Progenitor cell of endocrine pancreas (in vitro differentiated cells): ENCODE measurements around the gene GFRA1. TPM values are rescaled to one million over a fixed set of nuclear protein-coding genes. Genes with fewer than 3 reads are reported as not detected.

Source experiments
- DNase-seq: peaks from one replicate; pipeline ENCODE4 v3.0.0; 2021; ENCODE audit warnings: low spot score; ENCODE audit not compliant: unreplicated experiment
- H3K27ac Mint-ChIP-seq: 2 replicates; pipeline ENCODE4 v1.8.0; 2021; ENCODE audit warnings: mild to moderate bottlenecking, moderate library complexity, mixed read lengths
- H3K27me3 Mint-ChIP-seq: 2 replicates; pipeline ENCODE4 v1.8.0; 2021; ENCODE audit warnings: mixed read lengths
- H3K36me3 Mint-ChIP-seq: 2 replicates; pipeline ENCODE4 v1.8.0; 2022; ENCODE audit warnings: mixed read lengths; ENCODE audit not compliant: insufficient read depth
- H3K4me1 Mint-ChIP-seq: 2 replicates; pipeline ENCODE4 v1.8.0; 2021; ENCODE audit warnings: low read depth, mixed read lengths
- H3K4me3 Mint-ChIP-seq: 2 replicates; pipeline ENCODE4 v1.8.0; 2021; ENCODE audit warnings: low read depth, mild to moderate bottlenecking, moderate library complexity, mixed read lengths
- H3K9me3 Mint-ChIP-seq: 2 replicates; pipeline ENCODE4 v1.8.0; 2021; ENCODE audit warnings: low read depth, mixed read lengths
- CTCF ChIP-seq: fragments of 200-600 bp; sonication (generic); IDR thresholded peaks from one replicate; pipeline ENCODE4 v1.5.0; 2021; ENCODE audit warnings: antibody characterized with exemption, mild to moderate bottlenecking; ENCODE audit not compliant: unreplicated experiment
- total RNA-seq: library from RNA; stranded (reverse); gene quantifications from 2 replicates; pipeline ENCODE4 v1.2.1, GENCODE V29; 2021

GFRA1 gene
- total RNA-seq, 1 donor from 2014 or later = 8.7 TPM

- DNase-seq = no peak
- Mint-ChIP-seq H3K4me3 (no peak overlapping the region), H3K36me3 (no peaks in the 10 kb centered on the region), H3K4me1 (peaks cover 1% of the 10 kb centered on the region), H3K27me3 (peaks cover 14% of the 10 kb centered on the region), H3K9me3 (no peaks in the 10 kb centered on the region), H3K27ac (no peak overlapping the region)
- no peak for TF ChIP-seq CTCF
Observed at GRCh38 chr10:116049974-116050304, 223.1 kb downstream of the GFRA1 start.

- DNase-seq = no peak
- TF ChIP-seq CTCF = no peak
- Mint-ChIP-seq H3K9me3 (no peaks in the 10 kb centered on the region), H3K27me3 (peaks cover 19% of the 10 kb centered on the region), H3K4me3 (no peak overlapping the region), H3K36me3 (no peaks in the 10 kb centered on the region), H3K4me1 (peaks cover 1% of the 10 kb centered on the region), H3K27ac (no peak overlapping the region)
Observed at GRCh38 chr10:116049158-116049973, 223.6 kb downstream of the GFRA1 start.

DNA sequence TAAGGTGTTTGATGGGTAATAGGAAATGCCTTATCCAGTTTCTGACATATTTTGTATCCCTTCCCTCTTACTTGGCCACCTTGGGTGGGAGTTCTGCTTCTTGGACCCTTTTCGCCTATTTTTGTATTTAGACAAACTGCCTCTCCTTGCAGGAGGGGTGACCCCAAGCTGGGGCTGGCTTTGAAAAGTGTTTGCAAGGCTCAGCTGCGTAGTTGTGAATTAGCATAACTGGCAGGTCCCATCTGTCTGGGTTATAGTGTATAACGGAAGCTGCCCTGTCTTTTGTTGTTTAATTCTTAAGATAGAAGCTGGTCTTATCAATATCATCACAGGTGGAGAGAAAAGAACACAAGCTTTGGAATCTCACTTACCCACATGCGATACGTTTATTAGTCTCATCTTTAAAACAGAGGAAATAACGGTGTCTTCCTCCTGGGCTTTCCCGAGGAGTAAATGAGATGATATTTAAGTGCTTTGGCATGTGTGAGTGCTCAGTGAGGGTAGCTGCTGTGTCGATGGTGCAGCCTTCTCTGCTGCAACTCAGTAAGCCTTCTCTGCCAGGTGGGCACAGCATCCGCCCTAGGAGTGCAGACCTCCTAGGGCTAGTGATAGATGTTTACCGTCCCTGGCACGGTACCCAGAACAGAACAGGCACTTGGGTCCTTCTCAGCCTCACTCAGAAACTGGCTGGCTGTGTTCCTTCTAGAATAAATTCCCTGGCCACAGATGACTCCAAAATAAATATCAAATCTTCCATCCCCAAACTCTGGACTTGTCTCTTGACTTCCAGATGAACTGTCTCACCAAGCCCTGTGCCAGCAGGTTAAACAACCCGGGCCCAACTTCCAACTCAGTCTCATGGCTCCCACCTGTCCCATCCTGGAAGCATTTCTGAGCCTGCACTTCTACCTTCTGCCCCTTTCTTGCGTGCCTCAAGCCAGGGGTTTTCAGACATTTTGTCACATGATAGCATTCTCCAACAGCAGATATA lies 227.3 kb downstream of the GFRA1 start:
- no peak overlapping the region for H3K27ac Mint-ChIP-seq
- no peak overlapping the region for H3K4me3 Mint-ChIP-seq
- DNase-seq = no peak
- H3K27me3 Mint-ChIP-seq = peaks cover 25% of the 10 kb centered on the region
- H3K36me3 Mint-ChIP-seq = no peaks in the 10 kb centered on the region
- TF ChIP-seq CTCF = no peak
- H3K9me3 Mint-ChIP-seq = no peaks in the 10 kb centered on the region
- peaks cover 1% of the 10 kb centered on the region for H3K4me1 Mint-ChIP-seq

- H3K36me3 Mint-ChIP-seq = no peaks in the 10 kb centered on the region
- no peak overlapping the region for H3K27ac Mint-ChIP-seq
- peaks cover 25% of the 10 kb centered on the region for H3K27me3 Mint-ChIP-seq
Observed at GRCh38 chr10:116044801-116045248, 228.2 kb downstream of the GFRA1 start.

More at GRCh38 chr10:116044801-116045248, 228.2 kb downstream of the GFRA1 start:
- no peak for DNase-seq
- no peak for TF ChIP-seq CTCF
- H3K4me1 Mint-ChIP-seq = peaks cover 1% of the 10 kb centered on the region
- H3K9me3 Mint-ChIP-seq = no peaks in the 10 kb centered on the region
- H3K4me3 Mint-ChIP-seq = no peak overlapping the region
